SK-N-MC (cell line): Measurements from ENCODE around the gene PBX3.

ENCODE experiments used
- EZH2 ChIP-seq: fragments of 200-600 bp; sonication (generic); IDR thresholded peaks from one replicate; pipeline ENCODE4 v1.6.1; 2017; ENCODE audit warnings: antibody characterized with exemption
- POLR2AphosphoS5 ChIP-seq: IDR thresholded peaks from 2 replicates; pipeline ENCODE4 v1.6.1; 2012; ENCODE audit warnings: mild to moderate bottlenecking, low read depth, low read length, borderline replicate concordance

DNA sequence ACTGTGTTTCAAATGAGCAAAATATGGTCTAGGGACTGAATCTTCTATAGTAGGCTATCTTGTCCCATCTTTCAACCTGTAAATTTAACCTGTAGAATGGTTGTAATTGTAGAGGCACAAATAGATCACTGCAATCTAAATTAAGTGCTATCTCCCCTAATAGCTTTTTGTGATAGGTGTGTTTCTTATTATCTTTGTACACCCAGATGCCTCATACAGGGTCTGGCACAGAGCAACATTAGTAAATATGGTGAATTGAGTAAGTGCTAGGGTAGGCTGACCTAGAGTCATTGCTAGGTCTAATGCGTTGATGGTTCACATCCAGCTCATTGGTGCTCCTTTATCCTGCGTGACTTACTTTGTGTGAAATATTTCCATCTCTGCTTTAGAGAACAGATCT is 100.6 kb downstream of the PBX3 start:
- no peak for TF ChIP-seq EZH2
- TF ChIP-seq POLR2AphosphoS5, result no peak
